ENCODE results near the gene OXNAD1.

The OXNAD1 gene

DNA sequence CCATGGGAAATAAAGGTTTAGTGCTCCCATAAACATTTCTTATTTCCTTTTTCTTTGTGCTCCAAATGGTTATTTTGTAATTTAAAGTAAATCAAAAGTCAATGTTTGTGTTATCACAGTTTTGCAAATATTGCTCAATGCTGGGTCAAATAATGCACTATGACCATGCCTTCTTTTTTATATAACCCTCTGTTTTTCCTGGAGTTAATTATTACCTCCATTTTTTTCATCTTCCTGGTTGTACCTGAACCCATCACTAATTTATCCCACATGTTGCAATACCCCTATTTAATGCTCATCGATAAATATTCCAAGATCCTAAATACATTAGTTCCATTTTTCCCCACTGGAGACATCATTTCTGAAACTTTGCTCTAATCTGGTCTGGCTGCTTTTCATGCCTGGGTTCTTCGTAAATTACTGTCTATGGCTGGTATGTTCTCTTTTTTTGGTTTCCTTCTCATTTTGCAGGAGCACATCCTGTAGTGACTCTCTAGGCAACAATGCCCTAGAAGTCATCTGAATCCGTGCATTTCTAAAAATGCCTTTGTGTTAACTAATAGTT, 66.4 kb downstream of the OXNAD1 start:
- no peak for DNase-seq

DNA sequence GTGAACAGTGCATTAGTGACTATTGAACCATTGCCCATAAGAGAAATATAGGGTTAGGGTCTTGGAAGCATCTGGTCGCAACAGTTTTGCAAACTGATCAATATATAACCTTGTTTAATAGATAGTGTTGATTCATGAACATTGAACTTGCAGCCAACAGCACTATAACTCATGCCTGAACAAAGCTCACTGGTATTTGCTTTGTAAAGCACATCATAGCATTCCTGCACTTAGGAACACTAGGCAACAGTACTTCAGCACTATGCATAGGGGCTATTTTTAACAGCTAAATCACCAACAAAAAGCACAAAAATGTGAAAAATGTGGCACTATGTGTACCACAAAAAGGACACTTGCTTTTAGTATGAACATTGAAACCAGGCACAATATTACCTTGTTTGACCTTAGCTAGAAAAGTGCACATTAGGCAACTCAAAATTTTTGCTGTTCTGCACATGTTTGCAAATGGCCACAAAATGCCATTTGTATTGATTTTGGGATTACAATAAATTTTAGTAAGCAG, 68.0 kb downstream of the OXNAD1 start:
- DNase-seq = no peak

DNA sequence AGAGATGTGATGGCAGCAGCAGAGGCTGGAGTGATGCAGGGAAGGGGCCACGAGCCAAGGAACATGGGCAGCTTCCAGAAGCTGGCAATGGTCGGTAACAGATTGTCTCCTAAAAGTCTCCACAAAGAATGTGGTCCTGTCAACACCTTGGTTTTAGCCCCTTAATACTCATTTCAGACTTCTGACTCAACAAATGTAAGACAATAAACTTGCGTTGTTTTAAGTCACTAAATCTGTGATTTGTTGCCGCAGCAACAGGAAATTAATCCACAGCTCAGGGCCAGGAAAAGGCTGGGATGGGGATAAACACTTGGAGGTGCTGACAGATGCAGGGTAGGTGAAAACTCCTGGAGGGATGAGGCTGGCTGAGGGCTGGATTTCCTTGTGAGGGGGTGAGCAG, 69.9 kb downstream of the OXNAD1 start:
- no peak for DNase-seq

DNA sequence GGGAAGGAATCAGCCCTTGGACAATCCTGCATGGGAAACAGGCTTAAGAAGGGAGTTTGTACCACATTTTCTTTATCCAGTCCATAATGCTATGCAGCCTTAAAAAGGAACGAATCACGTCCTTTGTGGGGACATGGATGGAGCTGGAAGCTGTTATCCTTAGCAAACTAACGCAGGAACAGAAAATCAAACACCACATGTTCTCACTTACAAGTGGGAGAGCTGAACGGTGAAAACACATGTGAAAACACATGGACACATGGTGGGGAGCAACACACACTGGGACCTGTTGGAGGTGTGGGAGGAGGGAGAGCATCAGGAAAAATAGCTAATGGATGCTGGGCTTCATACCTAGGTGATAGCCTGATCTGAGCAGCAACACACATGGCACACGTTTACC, 70.3 kb downstream of the OXNAD1 start:
- DNase-seq = no peak

DNA sequence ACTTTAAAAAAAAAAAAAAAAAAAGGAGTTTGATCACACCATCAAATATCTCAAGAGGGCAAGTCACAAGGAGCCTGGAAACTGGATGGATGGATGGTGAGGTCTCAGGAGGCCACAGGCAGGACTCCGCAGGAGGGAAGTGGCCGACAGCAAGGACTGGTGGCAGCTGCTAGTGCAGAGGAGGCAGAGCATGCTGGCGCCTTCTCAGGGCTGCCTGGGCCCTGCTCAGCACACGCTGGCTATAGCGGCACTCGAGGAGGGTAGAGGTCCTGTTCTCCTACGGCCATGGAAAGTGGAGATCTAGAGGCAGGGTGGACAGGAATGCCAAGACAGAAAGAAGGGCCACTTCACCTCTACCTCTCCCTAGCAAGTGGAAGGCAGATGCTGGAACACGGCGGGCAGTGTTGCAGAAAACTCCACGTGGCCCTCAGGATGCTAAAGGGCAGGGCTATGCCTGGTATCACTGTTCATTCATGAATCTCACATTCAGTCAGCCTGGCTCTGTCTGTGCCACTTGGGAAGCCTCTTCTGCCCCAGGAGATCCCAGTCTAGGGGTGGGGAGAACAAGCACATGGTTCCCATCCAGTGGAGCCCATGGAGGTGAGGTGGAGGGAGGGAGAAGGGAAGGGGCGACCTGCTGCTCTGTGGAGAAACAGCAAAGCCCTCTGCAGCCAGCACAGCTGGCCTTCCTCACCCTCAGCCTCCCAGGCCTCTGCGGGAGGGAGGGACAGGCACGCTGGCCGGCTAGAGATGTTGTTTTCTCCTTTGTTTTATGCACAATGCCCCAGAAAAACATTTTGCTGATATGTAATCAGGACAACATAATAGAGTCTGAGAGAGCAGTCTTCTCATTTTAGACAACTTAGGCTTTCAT, 71.0 kb downstream of the OXNAD1 start:
- DNase-seq = no peak

DNA sequence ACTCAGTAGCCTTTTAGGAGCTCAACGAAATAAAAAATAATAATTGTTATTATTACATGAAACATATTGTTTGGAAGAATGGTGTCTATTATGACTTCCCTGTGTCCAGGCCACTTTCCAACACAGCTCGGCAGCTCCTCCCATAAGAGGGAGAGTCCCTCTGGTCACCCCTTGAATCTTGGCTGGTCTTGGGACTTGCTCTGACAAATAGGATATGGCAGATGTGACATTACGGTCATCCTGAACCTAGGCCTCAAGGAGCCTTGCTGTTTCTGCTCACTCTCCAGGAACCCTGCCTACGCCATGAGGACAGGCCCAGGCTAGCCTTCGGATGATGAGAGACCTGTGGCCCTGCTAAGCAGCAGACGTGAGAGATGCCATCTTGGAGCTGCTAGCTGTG, 71.8 kb downstream of the OXNAD1 start:
- no peak for DNase-seq

DNA sequence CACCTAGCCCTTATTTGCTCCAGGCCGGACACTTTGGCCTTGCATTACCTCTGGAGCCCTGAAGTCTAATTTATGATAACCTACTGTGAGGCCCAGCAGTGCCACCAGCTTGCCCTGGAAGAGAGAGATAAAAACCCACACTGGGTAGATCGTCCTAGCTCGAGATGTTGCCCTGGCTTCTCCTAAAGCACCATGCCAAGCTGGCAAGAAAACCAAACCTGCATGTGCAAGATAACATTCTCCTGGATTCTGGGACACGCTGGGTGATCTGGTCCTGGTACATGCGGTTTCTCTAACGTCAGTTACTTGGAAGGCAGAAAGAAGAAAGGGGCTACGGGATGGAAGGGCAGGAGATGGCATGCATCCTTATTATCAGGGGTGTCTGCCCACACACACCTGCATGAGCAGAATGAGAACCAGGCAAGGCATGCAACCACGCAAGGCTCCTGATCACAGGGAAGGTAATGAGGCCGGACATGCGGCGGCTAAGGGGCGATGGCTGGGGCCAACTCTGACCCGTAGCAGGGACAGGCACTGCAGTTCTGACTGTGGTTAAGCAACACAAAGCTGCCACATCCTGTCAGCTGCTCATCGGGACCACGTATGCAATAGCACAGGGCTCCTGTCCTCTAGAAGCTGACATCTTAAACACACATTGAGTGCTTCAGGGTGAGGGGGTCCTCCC, 73.0 kb downstream of the OXNAD1 start:
- no peak for DNase-seq

DNA sequence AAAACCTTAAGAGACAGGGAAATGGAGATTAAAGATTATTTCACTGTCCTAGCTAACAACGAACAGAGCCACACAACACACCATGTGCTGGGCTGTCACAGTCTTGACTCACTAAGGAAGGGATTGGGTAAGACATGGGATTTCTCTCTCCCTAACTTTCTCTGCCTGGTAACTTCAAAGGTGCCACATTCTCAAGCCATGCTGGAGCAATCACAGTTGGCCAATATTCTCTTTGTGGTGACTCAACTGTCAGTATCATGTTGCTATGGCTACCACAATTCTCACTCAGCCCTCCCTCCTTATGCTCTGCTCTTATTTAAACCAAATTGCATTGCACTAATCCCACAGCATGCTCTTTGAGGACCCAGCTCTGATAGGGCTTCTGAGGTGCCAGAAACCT, 74.0 kb downstream of the OXNAD1 start:
- no peak for DNase-seq

DNA sequence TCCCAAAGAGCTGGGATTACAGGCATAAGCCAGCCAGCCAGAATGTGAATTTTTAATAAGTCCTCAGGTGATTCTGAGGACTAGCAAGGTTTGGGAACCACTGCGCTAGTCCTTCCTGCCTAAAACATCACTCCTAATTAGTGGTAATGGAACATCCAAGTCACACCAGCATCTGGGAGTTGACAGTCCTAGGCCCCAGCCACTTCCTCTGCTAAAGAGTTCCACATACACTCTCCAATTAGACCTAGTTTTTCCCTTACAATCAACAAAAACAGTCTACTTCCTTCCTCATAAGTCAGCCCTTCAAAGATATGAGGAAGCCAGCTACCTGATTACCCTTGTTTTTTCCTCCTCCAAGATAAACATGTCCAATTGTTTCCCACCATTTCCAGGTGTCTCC, 78.1 kb downstream of the OXNAD1 start:
- no peak for DNase-seq

DNA sequence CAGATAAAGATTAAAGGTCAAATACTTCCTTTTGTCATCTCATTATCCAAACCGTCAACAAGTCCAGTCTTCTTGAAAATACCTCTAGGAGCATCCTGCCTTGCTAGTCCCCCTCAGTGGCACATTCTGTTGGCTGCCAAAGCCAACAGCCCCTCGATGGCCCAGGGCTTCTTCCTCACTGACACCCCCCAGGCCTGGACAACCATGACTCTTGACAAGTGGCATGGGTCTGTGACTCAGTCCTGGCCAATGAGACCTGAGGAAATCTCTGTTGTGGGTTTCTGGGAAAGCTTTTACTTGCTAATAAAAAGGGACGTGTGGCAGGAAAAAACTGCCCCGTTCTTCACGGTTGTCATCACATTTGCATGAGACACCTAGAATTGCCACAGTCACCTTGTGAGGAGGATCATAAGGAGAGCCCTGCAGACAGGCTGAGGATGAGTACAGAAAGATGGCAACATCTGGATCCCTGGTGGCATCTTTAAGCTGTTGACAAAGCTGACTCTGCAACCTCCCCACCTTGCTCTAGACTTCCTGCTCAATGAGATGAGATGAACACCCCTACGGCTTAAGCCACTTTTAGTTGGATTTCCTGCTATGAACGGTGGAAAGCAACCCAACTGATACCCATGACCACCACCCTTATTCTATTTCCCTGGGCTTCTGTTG, 81.5 kb downstream of the OXNAD1 start:
- no peak for DNase-seq

DNA sequence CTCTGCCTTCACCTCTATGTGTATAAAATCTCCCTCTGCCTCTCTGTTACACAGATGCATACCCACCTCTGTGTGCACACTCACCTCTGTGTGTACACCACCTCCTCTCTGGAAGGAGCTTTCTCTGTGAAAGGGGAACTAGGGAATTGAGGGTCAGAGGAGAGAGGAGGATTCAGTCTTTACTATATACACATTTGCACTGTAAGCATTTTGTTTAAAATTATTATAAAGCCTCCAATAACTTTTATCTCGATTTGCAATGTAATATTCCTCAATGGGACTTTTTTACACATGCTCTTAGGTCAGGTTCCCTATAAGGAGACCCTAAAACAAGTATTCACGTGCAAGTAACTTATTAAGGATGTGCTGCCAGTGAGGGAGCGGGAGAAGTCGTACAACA, 82.5 kb downstream of the OXNAD1 start:
- no peak for DNase-seq

DNA sequence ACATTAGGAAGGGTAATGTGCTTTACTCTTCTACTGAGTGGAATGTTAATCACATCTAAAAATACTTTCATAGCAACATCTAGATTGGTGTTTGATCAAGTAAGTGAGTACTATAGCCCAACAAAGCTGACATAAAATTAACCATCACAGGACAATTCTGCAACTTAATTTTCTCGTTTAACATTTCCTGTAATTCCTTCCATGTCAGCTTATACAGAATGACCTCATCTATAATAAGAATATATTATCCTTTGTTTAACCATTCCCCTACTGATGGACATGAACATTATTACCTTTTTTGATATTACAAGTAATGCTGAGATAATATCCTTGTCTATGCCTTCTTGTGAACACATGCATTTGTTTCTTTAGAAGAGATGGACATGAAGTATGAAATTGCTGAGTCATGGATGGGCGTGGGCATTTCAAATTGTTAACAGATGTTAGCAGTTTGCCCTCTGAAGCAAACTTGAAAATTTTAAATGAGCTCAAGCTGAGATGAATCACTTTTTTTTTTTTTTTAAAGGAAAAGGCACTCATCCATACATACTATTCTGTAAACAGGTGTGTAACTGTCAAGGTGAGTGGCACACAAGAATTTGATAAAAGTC, 85.1 kb downstream of the OXNAD1 start:
- peak; percentile 9 for DNase-seq

DNA sequence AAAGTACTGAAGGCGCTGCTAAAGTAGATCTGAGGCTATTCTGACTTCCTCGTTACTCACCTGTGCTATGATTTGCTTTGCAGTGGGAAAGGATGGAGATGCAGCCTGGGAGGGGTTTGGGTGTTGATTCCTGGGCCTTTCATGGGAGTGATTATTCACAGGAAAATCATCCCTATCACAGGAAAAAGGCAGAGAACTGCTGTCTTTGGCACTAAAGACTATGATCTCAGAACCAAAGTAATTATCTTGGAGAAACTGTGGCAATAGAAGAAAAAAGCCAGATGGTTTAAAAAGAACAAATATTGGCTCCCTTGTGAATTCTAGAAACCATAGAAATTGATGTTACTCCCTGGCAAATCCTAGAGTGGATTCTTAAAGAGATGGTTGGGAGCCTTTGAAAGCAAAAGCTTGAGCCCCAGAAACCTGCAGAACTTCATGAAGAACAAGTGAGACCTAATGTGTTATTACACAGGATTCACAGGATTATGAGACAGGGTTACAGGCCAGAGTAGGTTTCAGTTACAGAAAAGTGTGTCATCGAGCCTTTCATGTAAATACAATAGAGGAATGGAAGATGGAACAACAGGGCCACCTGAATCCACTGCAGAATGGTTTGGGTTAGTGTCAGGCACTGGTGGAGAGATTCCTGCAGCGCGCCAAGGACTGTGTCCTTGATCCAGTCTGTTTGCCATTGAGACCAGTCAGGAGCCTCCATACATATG, 85.7 kb downstream of the OXNAD1 start:
- DNase-seq = no peak

DNA sequence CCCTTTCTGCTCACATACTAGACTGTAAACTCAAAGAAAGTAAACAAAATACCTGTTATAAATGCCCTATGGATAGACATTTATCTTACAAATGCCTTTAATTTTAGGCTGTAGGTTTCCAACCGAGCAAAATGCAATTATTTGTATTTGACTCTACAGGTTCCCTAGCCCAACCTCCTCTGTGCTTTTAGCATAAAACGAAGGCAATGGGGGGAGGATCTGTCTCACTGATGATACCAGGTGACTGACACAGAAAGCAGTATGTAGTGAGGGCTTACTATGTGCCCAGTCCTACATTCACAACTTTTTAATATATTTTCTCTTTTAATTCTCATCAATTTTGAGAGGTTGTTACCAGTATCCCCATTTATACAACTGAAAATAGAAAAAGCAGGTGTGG, 87.4 kb downstream of the OXNAD1 start:
- DNase-seq = no peak

DNA sequence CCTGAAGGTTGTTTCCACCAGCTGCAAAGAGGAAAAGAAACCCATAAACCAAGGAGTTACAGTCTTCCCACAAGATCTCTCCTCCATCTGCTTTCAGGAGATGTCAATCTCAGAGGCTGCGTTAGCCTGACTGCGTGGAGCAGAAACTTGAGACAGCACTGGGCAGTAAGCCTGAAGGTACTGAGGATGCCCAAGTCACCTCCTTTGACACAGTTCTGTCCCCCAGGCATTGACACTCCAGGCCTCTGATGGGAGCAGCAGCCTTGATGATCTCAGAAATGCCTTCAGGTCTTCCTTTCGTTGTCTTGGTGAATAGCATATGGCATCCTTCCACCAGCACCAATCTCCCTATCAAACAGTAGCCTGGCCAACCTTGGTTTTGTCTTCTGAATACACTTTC, 89.3 kb downstream of the OXNAD1 start:
- DNase-seq = no peak
